HG02588 (cell line): Measurements from ENCODE around the gene ASB9.
"Not testable (repeated sequence)": the region's sequence is repeated elsewhere in the genome, so short reads cannot be mapped to it uniquely, and the experiment has no call there.

Experiments
- ATAC-seq: cut with Tn5 transposase; IDR thresholded peaks from one replicate; pipeline ENCODE4 v1.9.1; 2021; ENCODE audit warnings: mild to moderate bottlenecking, moderate library complexity; ENCODE audit not compliant: unreplicated experiment

The ASB9 gene, protein sequence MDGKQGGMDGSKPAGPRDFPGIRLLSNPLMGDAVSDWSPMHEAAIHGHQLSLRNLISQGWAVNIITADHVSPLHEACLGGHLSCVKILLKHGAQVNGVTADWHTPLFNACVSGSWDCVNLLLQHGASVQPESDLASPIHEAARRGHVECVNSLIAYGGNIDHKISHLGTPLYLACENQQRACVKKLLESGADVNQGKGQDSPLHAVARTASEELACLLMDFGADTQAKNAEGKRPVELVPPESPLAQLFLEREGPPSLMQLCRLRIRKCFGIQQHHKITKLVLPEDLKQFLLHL

DNA sequence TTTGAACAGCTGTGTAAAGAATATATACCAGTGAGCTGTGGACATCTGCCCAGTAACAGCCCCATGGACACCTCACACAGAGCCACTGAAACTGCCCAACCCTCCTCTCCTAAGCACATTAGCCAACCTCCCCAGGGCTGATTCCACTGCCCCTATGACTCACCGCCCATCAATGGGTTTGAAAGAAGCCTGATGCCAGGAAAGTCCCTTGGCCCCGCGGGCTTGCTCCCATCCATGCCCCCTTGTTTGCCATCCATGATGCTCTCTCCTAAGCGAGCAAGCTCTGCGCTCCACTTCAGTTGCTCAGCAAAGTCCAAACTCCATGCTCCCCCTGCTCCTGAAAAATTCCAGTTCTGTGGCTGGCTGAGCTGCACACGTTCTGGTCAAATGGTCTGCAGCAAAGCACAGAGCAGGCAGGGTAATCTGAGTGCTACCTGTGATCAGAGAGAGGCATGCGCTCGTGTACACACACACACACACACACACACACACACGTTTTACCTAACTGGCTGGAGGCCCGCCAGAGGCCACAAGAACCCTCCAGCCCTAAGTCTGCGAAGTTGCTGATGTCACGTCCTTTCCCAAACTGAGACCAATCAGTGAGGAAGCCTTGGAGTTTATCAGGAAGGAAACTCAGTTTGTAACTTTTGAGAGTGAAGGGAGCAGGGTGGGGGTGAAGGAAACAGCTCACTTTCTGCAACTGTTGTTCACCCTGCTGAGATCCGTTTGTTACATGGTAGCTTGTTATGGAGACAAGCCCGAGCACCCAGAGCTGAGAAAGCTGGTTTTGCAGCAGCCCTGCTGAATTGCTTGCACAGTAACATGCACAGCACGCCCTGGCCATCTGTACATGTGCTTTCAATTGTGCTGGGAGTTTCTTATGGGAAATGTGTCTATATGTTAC lies at the start of gene ASB9:
Gene ASB9, minus strand, starts transcription at position 466 of the 904 bp plus-strand sequence. Its CDS starts 209 bp downstream, at position 257.
- ATAC-seq, result no peak

DNA sequence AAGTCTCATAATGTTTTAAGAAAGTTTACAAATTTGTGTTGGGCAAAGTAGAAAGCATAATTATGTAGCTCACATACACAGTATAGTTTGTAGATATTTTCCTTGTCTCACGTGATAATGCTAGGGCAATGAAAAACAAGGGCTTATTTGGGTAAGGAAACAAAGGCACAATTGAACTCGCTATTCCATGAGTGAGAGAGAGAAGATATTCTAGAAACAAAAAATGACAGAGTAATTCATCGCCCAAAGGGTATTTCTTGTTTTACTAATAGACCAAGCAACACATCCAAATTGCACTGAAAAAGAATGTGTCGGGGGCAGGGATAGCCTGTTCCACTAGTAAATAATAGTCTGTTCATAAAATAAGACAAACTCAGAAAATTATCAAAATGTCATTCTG lies 49.2 kb upstream of the ASB9 start:
- ATAC-seq, result no peak

DNA sequence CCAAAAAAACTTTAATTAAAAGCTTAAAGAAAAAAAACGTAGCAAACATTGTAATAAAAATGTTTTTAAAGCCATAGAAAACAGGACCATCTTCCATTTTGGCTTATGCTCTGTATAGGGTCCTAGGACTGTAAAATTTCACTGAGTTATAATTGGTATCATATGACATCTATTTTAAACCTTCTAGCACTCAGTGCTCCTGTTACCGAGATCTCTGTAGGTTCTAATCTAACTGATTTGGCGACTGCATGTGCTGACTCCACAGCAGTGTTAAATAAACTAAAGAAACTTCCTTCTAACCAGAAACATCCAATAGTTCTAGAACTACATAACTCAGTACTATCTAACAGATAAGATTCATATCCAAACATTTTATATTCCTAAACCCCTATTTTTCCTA lies 45.6 kb upstream of the ASB9 start, which contains the start of gene ASB11:
Gene ASB11, minus strand, starts transcription at position 132 of the 400 bp plus-strand sequence. Its CDS starts 35 bp downstream, at position 97.
- no peak for ATAC-seq

DNA sequence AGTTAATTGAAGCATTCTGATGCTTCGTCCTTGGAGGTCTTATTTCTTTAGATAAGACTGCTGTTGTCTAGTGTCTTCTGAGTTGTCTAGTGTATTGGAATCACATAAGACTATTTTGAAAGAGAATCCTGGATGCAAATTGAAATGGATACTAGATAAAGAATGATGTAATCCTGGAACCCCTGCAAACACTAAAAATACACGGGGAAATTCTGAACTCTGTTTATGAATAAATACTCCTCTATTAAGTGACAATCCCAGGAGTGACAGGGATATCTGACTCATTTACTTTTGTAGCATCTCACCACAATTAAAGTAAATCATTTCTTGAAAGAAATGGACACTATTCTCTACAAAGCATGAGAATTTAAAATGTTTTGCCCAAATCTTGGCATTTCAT lies 44.6 kb upstream of the ASB9 start:
- ATAC-seq, result no peak

DNA sequence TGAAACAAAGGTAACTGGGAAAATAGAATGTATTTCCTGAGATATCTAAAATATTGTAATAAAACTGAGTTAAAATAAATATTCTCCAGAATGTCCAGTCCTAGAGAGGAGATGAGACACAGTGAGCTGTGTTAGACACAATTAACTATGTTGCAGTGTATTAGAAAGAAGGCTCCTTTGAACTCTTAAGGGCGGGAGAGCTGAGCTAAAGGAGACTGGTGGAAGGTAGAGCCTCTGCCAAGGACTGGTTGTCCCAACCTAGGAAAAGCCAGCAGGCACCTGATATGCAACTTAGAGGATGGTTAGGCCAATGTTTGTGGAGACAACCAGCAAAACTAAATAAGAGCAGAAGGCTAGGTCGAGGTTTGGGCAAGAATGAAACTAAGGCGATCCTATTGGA lies 41.2 kb upstream of the ASB9 start:
- no peak for ATAC-seq

DNA sequence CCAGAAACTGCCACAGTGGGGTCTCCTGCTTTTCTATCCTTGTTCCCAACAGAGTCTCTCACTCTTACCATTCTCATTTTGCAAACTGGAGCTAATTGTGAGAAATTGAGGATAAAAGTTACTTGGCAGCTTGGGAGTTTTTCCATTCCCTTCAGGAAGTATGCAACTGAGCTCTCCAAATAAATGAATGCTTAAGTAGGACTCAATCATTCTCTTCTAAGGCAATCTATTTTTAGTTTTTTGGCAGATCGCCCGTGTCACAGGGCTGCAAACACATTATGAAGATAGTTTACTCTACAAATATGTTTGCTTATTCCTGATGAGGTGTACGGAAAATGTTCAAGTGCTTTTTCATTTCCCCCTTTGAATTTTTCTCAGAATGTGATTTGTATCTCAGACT lies 40.2 kb upstream of the ASB9 start:
- ATAC-seq, result no peak

DNA sequence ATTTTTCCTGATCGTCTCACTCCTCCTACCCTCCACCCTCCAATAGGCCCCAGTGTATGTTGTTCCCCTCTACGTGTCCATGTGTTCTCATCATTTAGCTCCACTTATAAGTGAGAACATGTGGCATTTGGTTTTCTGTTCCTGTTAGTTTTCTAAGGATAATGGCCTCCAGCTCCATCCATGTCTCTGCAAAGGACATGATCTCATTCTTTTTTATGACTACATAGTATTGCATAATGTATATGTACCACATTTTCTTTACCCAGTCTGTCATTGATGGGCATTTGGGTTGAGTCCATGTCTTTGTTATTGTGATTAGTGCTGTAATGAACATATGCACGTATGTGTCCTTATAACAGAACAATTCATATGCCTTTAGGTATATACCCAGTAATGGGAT lies 36.0 kb upstream of the ASB9 start:
- not testable (repeated sequence) for ATAC-seq

DNA sequence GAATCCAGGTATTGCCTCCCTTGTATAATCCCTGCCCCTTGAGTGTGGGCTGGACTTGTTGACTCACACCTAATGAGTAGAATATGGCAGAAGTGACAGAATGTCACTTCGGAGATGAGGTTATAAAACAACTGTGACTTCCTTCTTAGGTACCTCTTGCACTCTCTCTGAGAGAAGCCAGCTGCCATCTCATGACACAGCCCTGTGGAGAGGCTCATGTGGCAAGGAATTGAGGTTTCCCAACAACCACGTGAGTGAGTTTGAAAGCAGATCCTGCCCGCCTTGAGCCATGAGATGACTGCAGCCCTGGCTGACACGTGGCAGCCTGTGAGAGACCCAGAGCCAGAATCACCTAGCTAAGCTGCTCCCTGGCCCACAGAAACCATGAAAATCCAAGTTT lies 32.0 kb upstream of the ASB9 start:
- no peak for ATAC-seq

DNA sequence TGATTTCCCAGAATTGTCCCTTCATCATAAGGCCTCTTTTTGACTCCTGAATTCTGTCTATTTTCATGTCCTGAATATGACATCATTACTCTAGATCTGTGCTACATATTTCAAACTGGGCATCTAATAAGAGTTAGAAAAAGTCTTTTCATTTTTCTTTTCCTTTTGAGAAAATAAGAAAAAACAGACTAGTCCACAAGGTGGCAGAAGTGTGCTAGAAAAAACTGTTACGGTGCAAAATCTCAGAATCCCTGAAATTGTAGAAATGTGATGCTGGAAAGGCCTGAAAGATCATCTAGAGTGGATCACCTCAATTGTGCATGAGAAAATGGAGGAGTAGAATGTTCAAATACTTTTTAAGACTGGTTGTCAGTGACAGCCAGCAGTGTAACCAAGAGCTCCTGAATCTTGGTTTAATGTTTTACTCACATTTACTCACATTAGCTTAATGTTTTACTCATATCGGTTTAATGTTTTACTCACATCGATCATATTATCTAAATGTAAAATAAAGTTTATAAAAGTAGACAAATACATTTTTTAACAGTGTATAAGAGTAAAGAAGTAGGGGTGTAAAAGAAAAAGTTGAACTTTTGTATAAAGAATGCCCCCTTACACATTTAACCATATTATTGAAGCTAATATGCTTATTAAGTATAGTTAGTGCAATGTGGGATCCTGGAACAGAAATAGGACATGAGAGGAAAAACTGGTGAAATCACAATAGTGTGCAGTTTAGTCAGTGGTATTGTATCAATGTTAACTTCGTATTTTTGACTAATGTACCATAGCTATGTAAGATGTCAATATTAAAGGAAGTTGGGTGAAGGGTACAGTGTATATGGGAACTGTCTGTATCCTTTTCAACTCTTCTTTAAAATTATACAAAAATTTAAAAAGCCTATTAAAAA lies 30.3 kb upstream of the ASB9 start:
- no peak for ATAC-seq

DNA sequence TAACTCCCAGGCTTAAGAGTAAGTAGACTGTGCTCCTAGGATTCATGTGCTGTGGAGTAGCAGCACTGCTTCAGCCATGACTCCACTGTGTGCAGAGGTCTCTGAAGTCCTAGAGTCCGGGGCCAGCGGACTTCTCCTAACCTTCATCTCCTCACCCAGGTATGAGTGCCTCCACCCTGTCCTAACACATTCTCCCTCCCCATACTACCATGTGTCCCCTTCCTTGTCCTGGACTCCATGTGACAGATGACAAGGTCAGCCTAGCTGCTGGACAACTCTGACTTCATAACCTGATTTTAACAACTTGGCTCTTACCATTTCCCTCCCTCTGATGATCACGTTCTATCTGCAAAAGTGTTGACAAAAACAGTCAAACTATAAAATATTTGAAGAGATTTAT lies 28.9 kb upstream of the ASB9 start:
- ATAC-seq, result no peak

DNA sequence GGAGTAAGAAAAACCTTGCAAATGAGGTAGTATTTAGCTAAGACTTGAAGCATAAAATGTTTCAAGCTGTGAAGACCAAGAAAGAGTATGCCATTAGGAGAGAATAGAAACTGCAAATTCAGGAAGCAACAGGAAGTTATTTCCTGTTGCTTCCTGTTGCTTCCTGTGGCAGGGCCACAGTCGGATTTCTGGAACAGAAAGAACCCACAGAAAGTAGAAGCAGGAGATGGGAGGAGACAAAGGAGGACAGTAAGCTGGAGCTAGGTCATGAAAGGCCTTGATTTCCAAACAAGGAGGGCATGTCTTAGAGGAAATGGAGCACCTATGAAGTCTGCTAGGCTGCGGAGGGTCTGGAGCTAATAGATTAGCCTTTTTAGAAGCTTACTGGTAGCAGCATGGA lies 28.3 kb upstream of the ASB9 start:
- no peak for ATAC-seq

DNA sequence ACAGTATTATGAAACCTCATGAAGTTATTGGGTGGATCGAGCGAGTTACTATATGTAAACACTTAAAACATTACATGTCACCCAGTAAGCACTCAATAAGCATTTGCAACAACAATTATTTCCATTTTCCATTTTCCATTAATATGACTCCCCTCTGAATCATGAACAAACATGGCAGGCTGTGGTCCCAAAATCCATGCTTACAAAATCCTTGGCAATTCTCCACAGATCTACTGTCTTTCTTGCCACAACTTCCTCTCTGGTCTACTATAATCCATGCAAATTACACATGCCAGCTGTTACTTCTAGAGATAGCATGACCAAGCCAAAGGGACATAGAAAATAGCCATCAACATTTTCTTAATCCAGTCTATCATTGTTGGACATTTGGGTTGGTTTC lies 23.6 kb upstream of the ASB9 start:
- no peak for ATAC-seq

DNA sequence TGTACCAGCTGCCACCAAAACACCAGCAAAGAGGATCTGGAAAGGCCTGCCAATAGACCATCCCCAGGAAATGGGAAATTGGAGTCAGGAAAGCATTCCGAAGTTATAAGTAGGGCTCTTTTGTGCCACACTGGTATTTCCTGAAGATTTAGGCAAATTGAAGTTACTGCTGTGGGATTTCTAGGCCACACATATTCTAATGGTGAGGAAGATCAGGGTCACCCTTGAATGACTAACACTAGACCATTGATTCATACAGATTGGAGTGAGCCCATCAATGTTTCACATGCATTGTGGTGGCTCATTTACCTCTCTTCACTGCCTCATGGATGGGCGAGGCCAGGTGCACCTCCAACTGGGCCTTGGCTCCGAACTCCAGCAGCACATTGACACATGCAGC lies 23.0 kb upstream of the ASB9 start:
- no peak for ATAC-seq

DNA sequence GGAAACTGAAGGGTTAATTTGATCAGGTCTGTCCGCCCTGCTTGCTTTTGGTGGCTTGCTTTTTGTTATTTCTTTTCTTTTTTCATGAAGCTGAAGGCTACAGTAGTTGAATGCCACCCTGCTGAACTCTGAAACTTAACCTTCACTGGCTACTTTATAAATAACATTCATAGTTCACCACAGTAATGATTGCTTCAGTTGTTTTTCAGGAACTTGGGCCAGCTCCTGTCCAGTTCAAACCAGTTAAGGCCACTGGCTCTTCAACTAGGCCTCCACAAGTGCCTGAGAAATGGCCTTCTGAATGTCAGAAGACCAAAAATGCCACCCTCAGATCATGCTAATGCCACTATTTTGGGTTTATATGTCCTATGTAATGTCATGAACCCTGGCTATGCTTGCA lies 7.7 kb upstream of the ASB9 start:
- ATAC-seq, result no peak

DNA sequence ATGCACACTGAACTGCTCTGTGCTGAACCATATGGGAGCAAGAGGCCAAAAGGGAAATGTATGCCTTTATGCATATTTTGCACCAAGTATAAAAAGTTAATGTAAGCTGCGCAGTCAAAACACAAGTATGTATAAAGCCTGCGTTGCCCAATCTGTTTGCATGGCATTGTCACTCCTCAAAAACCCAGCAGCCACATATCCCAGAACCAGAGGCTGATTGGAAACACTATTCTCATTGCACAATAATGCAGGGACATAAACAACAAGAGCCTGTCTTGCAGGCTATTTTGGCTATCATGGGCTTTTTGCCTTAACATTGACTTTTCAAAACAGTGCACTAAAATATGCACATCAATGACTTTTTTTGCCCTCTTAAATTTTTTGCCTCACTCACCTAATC lies 5.1 kb upstream of the ASB9 start:
- no peak for ATAC-seq

DNA sequence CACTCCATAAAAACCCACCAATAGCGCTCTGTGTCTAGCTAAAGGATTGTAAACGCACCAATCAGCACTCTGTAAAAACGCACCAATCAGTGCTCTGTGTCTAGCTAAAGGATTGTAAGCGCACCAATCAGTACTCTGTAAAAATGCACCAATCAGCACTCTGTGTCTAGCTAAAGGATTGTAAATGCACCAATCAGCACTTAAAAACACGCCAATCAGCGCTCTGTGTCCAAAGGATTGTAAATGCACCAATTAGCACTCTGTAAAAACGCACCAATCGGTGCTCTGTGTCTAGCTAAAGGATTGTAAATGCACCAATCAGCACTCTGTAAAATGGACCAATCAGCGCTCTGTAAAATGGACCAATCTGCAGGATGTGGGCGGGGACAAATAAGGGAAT lies 3.4 kb upstream of the ASB9 start:
- not testable (repeated sequence) for ATAC-seq

DNA sequence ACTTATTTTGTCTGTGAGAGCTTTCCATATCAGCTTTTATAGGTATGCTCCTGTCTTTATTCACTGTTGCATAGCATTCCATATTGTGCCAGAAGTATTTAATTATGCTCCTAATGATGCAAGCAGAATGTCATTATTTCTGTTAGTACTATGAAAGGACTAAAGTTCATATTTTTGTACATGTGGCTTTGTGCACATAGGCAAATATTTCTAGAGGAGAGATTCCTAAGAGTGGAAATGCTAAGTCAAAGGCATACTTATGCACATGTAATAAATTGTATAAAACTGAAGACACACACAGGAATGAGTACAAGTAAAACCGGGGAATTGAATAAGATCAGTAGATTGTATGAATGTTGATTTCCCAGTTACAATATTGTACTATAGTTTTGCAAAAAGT lies 1.9 kb upstream of the ASB9 start:
- ATAC-seq, result no peak

DNA sequence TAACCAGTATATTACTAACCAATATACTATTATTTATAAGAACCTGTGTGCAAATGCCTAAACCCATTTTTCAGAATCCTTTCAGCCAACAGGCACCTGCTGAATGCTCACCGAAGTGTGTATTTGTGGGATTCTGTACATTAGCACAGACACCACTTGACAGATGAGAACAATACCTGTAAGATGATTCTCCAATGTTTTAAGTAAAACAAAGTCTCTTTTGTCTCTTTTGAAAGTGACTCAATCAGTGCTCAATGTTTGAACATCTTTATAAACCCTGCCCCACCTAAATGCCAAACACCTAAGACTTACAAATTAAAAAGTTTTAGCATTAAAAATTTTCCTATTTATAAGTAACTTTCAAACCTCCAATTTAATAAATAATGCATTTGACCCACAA lies 763 bp downstream of the ASB9 start:
- no peak for ATAC-seq

DNA sequence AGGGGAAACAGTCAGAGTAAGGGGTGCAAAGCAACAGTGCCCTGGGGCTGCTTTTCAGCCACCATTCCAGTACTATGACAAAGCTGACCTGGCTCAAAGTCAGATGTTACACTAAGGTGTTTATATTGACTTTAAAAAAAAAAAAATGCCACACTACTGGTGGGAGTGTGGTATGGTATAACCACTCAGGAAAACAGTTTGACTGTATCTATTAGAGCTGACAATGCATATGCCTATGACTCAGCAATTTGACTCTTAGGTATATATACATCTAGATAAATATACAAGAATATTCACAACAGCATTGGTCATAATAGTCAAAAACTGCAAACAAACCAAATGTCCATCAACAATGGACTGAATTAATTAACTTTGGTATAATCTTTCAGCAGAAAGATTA lies 15.0 kb downstream of the ASB9 start:
- no peak for ATAC-seq

DNA sequence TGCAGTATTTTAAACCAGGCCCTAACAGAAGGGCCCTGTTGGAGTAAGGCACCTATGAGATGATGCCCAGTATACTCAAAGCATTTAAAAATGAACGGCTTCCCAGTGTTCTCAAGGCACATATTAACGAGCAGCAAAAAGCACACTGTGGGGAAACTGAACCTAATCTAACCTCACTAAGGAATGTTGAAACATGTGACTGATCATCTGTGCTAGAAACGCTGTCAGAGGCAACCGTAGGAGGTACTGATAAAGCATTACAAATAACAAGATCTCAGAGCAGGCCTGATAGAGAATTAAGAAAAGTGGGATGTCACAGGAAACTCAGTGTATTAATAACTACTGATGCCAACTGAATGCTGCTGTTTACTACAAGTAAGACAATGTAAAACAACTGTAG lies 24.0 kb downstream of the ASB9 start:
- no peak for ATAC-seq

DNA sequence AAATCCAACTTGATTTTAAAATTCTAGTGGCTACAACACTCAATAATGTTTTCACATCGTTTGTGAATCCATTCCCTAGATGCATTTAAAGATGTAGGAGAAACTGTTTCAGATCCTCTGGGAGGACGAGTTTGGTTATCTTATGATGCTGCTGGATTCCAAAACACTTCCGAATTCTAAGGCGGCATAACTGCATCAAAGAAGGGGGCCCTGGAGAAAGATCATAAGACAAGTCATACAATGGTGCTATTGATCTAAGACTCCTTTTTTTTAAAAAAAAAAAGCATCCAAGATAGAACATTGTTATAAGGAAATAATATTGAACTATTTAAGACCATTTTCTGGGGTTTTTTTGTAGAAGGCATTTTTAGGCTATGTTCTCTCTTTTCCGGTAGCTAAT lies 25.5 kb downstream of the ASB9 start:
- no peak for ATAC-seq
